IMR-90 (cell line): ENCODE measurements around the gene SPEG. TPM values are rescaled to one million over a fixed set of nuclear protein-coding genes. Genes with fewer than 3 reads are reported as not detected.
A peak's percentile ranks its signal among the peaks of the same experiment; 100 is the strongest.

Source experiments
- ATAC-seq: fragments of 200-7000 bp; cut with Tn5 transposase; 2 replicates; pipeline ENCODE4 v1.9.1; 2020; ENCODE audit warnings: low read depth, mild to moderate bottlenecking, moderate library complexity
- BruUV-seq: library from RNA; stranded (reverse); fragments of 400-500 nt; replicated peaks from 2 replicates; lab custom pipeline; 2021; lab: Mats Ljungman, UMichigan
- CTCF ChIA-PET: fragments of 300-600 bp; formaldehyde crosslinking; extraction: SDS; loops from one replicate; lab custom pipeline; 2021; ENCODE audit warnings: antibody characterized with exemption; lab: Yijun Ruan, JAX
- POLR2A ChIA-PET: fragments of 300-600 bp; sonication (Branson Sonifier 250); formaldehyde crosslinking; loops from one replicate; lab custom pipeline; 2022; ENCODE audit warnings: antibody characterized with exemption; ENCODE audit not compliant: unreplicated experiment; lab: Charles Lee
- DNase-seq: peaks from one replicate; pipeline ENCODE4 v3.0.0; 2013
- H2AFZ ChIP-seq: replicated peaks from 2 replicates; pipeline ENCODE3; 2013; ENCODE audit warnings: low read length, mild to moderate bottlenecking; ENCODE audit not compliant: poor library complexity
- H2AK5ac ChIP-seq: 2 replicates; pipeline ENCODE4 v1.6.1; 2013; ENCODE audit warnings: low read depth, low read length, inconsistent platforms
- H2AK9ac ChIP-seq: replicated peaks from 2 replicates; pipeline ENCODE3; 2013; ENCODE audit warnings: mild to moderate bottlenecking, low read depth, low read length, moderate library complexity; ENCODE audit not compliant: poor library complexity
- H2BK120ac ChIP-seq: 2 replicates; pipeline ENCODE4 v1.6.1; 2013; ENCODE audit warnings: low read depth, low read length, inconsistent platforms
- H2BK15ac ChIP-seq: 3 replicates; pipeline ENCODE4 v1.6.1; 2013; ENCODE audit warnings: low read depth, low read length, inconsistent platforms
- H2BK20ac ChIP-seq: 2 replicates; pipeline ENCODE4 v1.6.1; 2013; ENCODE audit warnings: low read depth, mild to moderate bottlenecking, inconsistent platforms, low read length, moderate library complexity
- H2BK5ac ChIP-seq: 2 replicates; pipeline ENCODE4 v1.6.1; 2013; ENCODE audit warnings: mild to moderate bottlenecking, low read depth, low read length, inconsistent platforms; ENCODE audit not compliant: poor library complexity, severe bottlenecking
- H3K14ac ChIP-seq: replicated peaks from 2 replicates; pipeline ENCODE4 v1.6.1; 2013; ENCODE audit warnings: low read depth, low read length, inconsistent platforms
- H3K18ac ChIP-seq: 2 replicates; pipeline ENCODE4 v1.6.1; 2013; ENCODE audit warnings: low read depth, low read length, control low read depth
- H3K23ac ChIP-seq: 2 replicates; pipeline ENCODE4 v1.6.1; 2013; ENCODE audit warnings: low read depth, low read length, inconsistent platforms
- H3K27ac ChIP-seq: 2 replicates; pipeline ENCODE4 v1.5.1; 2013; ENCODE audit warnings: mild to moderate bottlenecking, control low read depth, low read length; ENCODE audit not compliant: insufficient read depth
- H3K27me3 ChIP-seq: 2 replicates; pipeline ENCODE4 v1.6.1; 2013; ENCODE audit warnings: low read length; ENCODE audit not compliant: control insufficient read depth, insufficient read depth
- H3K36me3 ChIP-seq: 2 replicates; pipeline ENCODE4 v1.6.1; 2013; ENCODE audit warnings: low read length, mixed read lengths; ENCODE audit not compliant: control insufficient read depth, insufficient read depth
- H3K4ac ChIP-seq: 2 replicates; pipeline ENCODE4 v1.6.1; 2013; ENCODE audit warnings: low read depth, low read length, inconsistent platforms
- H3K4me1 ChIP-seq: 2 replicates; pipeline ENCODE4 v1.6.1; 2013; ENCODE audit warnings: low read length, mixed read lengths; ENCODE audit not compliant: control insufficient read depth, insufficient read depth
- H3K4me2 ChIP-seq: 2 replicates; pipeline ENCODE4 v1.6.1; 2013; ENCODE audit warnings: low read depth, mild to moderate bottlenecking, control low read depth, low read length, moderate library complexity
- H3K4me3 ChIP-seq: 2 replicates; pipeline ENCODE4 v1.5.1; 2013; ENCODE audit warnings: low read depth, mild to moderate bottlenecking, control low read depth, low read length, moderate library complexity; ENCODE audit not compliant: insufficient read depth
- H3K56ac ChIP-seq: 2 replicates; pipeline ENCODE4 v1.6.1; 2013; ENCODE audit warnings: low read length, inconsistent platforms; ENCODE audit not compliant: insufficient read depth; ENCODE audit errors: extremely low read depth
- H3K79me1 ChIP-seq, 2 experiments: 2 replicates each; pipeline ENCODE4 v1.6.1; 2013; ENCODE audit warnings: low read length in 2 of 2, inconsistent platforms in 1 of 2, low read depth in 1 of 2
- H3K9ac ChIP-seq: 2 replicates; pipeline ENCODE4 v1.6.1; 2013; ENCODE audit warnings: low read depth, low read length, control low read depth
- H3K9me1 ChIP-seq: 2 replicates; pipeline ENCODE4 v1.6.1; 2013; ENCODE audit warnings: low read length, inconsistent platforms; ENCODE audit not compliant: insufficient read depth
- H3K9me3 ChIP-seq: 2 replicates; pipeline ENCODE4 v1.6.1; 2013; ENCODE audit warnings: low read length; ENCODE audit not compliant: control insufficient read depth, insufficient read depth
- H4K20me1 ChIP-seq: 2 replicates; pipeline ENCODE4 v1.6.1; 2013; ENCODE audit warnings: low read length, inconsistent platforms; ENCODE audit not compliant: insufficient read depth
- H4K5ac ChIP-seq: 2 replicates; pipeline ENCODE4 v1.6.1; 2013; ENCODE audit warnings: mild to moderate bottlenecking, low read depth, low read length, control low read depth
- H4K8ac ChIP-seq, 2 experiments: 2 replicates each; pipeline ENCODE4 v1.6.1; 2013; ENCODE audit warnings: low read depth in 2 of 2, low read length in 2 of 2, control low read depth in 1 of 2, inconsistent platforms in 1 of 2
- H4K91ac ChIP-seq: 2 replicates; pipeline ENCODE4 v1.6.1; 2013; ENCODE audit warnings: low read depth, low read length, inconsistent platforms; ENCODE audit not compliant: insufficient read depth
- FOS ChIP-seq: fragments of 150-350 bp; IDR thresholded peaks from 2 replicates; pipeline ENCODE4 v1.6.1; 2016; ENCODE audit warnings: low read depth, low read length
- MXI1 ChIP-seq: IDR thresholded peaks from 2 replicates; pipeline ENCODE4 v1.6.1; 2012; ENCODE audit warnings: low read depth, mild to moderate bottlenecking, low read length, moderate library complexity, borderline replicate concordance
- NFE2L2 ChIP-seq: fragments of 150-350 bp; IDR thresholded peaks from 2 replicates; pipeline ENCODE4 v1.6.1; 2016; ENCODE audit warnings: low read depth, mild to moderate bottlenecking, low read length
- RCOR1 ChIP-seq: IDR thresholded peaks from 2 replicates; pipeline ENCODE4 v1.6.1; 2012; ENCODE audit warnings: mild to moderate bottlenecking, low read length, improper control_type of control experiment; ENCODE audit not compliant: insufficient replicate concordance
- RFX5 ChIP-seq: IDR thresholded peaks from 2 replicates; pipeline ENCODE4 v1.8.0; 2012; ENCODE audit warnings: low read depth, mild to moderate bottlenecking, low read length, moderate library complexity
- WGBS, 2 experiments: methylation state at CpG; one replicate each; pipeline versions ENCODE4 v1.1.5 to v1.1.7; 2013; ENCODE audit warnings: missing lambda C conversion rate in 2 of 2; ENCODE audit not compliant: insufficient read length in 1 of 2; ENCODE audit errors: extremely low coverage in 2 of 2; 5-methylcytosine and 5-hydroxymethylcytosine counted together
- dilution Hi-C: fragments of 300-500 bp; cut with HindIII; formaldehyde crosslinking; loops from one replicate; pipeline ENCODE4 v1.14.3; 2018; ENCODE audit warnings: low sequenced_read_pairs; ENCODE audit not compliant: unreplicated experiment
- in situ Hi-C: fragments of 300-500 bp; cut with MboI; formaldehyde crosslinking; loops from 3 replicates; pipeline ENCODE4 v1.14.3; 2019; ENCODE audit warnings: low sequenced_read_pairs, inconsistent platforms, mixed read lengths
- intact Hi-C: fragments of 100-400 bp; cut with micrococcal nuclease; formaldehyde crosslinking; loops from 2 replicates; pipeline ENCODE4 v1.10.0; 2022
- polyA plus RNA-seq, 3 experiments: library from polyadenylated mRNA; depleted of rRNA; stranded (reverse); fragments of >200 nt; gene quantifications; 2 replicates each; pipeline ENCODE4 v1.2.3, GENCODE V29; 2012; ENCODE audit warnings: low replicate concordance in 1 of 3
- total RNA-seq: library from RNA; depleted of rRNA; stranded (reverse); fragments of >200 nt; gene quantifications from 2 replicates; pipeline ENCODE4 v1.2.3, GENCODE V29; 2012
- TF ChIP-seq, protein P1 (sequence below): fragments of 150-350 bp; IDR thresholded peaks from 2 replicates; pipeline ENCODE4 v1.6.1; 2016; ENCODE audit warnings: low read depth, mild to moderate bottlenecking, low read length, moderate library complexity, borderline replicate concordance

SPEG gene
- total and polyA plus RNA-seq, 2 of the 4 experiments (the other 2 are of a cell fraction) = 6.8 to 81.6 TPM

DNA sequence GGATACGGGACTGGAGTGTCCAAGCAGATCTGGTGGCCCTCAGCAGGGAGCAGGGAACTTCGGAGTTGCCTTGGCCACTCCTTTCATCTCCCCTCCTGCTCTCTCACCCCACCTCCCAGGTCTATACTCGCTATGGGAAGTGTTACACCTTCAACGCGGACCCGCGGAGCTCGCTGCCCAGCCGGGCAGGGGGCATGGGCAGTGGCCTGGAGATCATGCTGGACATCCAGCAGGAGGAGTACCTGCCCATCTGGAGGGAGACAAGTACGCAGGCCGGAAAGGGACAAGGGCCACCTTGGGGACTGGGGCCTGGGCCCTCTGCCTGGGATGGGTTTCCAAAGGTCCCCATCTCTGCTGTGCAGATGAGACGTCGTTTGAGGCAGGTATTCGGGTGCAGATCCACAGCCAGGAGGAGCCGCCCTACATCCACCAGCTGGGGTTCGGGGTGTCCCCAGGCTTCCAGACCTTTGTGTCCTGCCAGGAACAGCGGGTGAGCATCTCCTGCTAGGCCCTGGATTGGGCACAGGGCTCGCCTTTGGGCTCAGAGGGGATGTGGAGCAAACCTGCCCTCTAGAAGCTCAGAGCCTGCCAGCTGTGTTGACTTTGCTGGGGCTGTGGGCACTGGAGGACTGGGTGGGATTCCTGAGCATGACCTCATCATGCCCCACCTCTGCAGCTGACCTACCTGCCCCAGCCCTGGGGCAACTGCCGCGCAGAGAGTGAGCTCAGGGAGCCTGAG, 97.2 kb downstream of the SPEG start:
- H4K20me1 ChIP-seq = no peaks in the 10 kb centered on the region
- dilution Hi-C loops = no loop called here
- in situ Hi-C loops = loop anchor here (5.0 kb wide), 1 partner anchor 130 kb away; no protein-coding TSS in a partner anchor

More for the DNA sequence above, 97.2 kb downstream of the SPEG start:
- Histone ChIP-seq H3K9ac (no peak overlapping the region), H3K56ac (no peak overlapping the region), H4K91ac (no peak overlapping the region), H2AK9ac (no peak overlapping the region), H3K27me3 (peaks cover 49% of the 10 kb centered on the region), H3K9me3 (no peaks in the 10 kb centered on the region), H3K4me1 (no peaks in the 10 kb centered on the region), H2BK15ac (no peak overlapping the region), H2AFZ (peak overlapping the region; percentile 3), H3K18ac (no peak overlapping the region), H3K14ac (no peak overlapping the region), H3K36me3 (no peaks in the 10 kb centered on the region), H3K23ac (no peak overlapping the region), H3K4ac (no peak overlapping the region), H4K8ac (no peak overlapping the region), H3K4me2 (no peak overlapping the region), H2BK5ac (no peak overlapping the region), H3K79me1 (no peaks in the 10 kb centered on the region), H4K5ac (no peak overlapping the region), H3K4me3 (no peak overlapping the region), H2BK120ac (no peak overlapping the region), H2AK5ac (no peak overlapping the region), H3K9me1 (no peaks in the 10 kb centered on the region), H2BK20ac (no peak overlapping the region), H3K27ac (no peak overlapping the region)
- CTCF ChIA-PET = interaction anchor here (0.5 to 1.2 kb wide), 4 partner anchors 10 to 55 kb away, joined by 3 read pairs; no protein-coding TSS in a partner anchor
- POLR2A ChIA-PET = no interaction called here
- intact Hi-C loops = loop anchor here (5.0 kb wide), 1 partner anchor 235 kb away; no protein-coding TSS in a partner anchor
- no peak for ATAC-seq
- 78% methylated on average over 9 of the region's 20 CpGs; no CpG with 5 or more reads in 1 of the 2 experiments for whole genome bisulfite sequencing, 2 experiments
- TF ChIP-seq RCOR1 (no peak), NFE2L2 (no peak), RFX5 (no peak), FOS (no peak), MXI1 (no peak)
- TF ChIP-seq, protein P1, sequence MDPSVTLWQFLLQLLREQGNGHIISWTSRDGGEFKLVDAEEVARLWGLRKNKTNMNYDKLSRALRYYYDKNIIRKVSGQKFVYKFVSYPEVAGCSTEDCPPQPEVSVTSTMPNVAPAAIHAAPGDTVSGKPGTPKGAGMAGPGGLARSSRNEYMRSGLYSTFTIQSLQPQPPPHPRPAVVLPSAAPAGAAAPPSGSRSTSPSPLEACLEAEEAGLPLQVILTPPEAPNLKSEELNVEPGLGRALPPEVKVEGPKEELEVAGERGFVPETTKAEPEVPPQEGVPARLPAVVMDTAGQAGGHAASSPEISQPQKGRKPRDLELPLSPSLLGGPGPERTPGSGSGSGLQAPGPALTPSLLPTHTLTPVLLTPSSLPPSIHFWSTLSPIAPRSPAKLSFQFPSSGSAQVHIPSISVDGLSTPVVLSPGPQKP = no peak
- no TSS peak for BruUV-seq
- no peak for DNase-seq
